DND-41 (cell line): ENCODE measurements around the gene TRAPPC2.
A peak's percentile ranks its signal among the peaks of the same experiment; 100 is the strongest.

Experiments
- ATAC-seq: fragments of 200-7000 bp; cut with Tn5 transposase; 3 replicates; pipeline ENCODE4 v1.9.1; 2021; ENCODE audit warnings: low read depth; ENCODE audit not compliant: insufficient read depth
- DNase-seq: peaks from one replicate; pipeline ENCODE4 v3.0.0-alpha.2; 2020
- H2AFZ ChIP-seq: 2 replicates; pipeline ENCODE4 v1.6.0; 2012; ENCODE audit warnings: low read depth, low read length
- H3K27ac ChIP-seq: 2 replicates; pipeline ENCODE4 v1.5.1; 2012; ENCODE audit warnings: low read length, inconsistent platforms
- H3K27me3 ChIP-seq: fragments of 200-600 bp; sonication (generic); 2 replicates; pipeline ENCODE4 v1.6.0; 2012; ENCODE audit warnings: low read length, mild to moderate bottlenecking, inconsistent platforms; ENCODE audit not compliant: insufficient read depth, poor library complexity
- H3K36me3 ChIP-seq: 2 replicates; pipeline ENCODE4 v1.5.1; 2012; ENCODE audit warnings: low read length, inconsistent platforms; ENCODE audit not compliant: insufficient read depth
- H3K4me1 ChIP-seq: 2 replicates; pipeline ENCODE4 v1.5.1; 2012; ENCODE audit warnings: mild to moderate bottlenecking, low read length; ENCODE audit not compliant: insufficient read depth
- H3K4me2 ChIP-seq: 2 replicates; pipeline ENCODE4 v1.6.0; 2012; ENCODE audit warnings: mild to moderate bottlenecking, moderate library complexity, low read length, inconsistent platforms; ENCODE audit not compliant: insufficient read depth
- H3K4me3 ChIP-seq, 2 experiments: fragments of 200-600 bp in 1 of 2; shearing (Covaris generic) in 1 of 2; 2 replicates each; pipeline ENCODE4 v1.5.1; 2012 to 2016; ENCODE audit warnings: inconsistent platforms in 2 of 2, low read length in 2 of 2, mild to moderate bottlenecking in 2 of 2, low read depth in 1 of 2, moderate library complexity in 1 of 2
- H3K79me2 ChIP-seq: 2 replicates; pipeline ENCODE4 v1.6.0; 2012; ENCODE audit warnings: low read length, inconsistent platforms; ENCODE audit not compliant: insufficient read depth
- H3K9ac ChIP-seq: 2 replicates; pipeline ENCODE4 v1.6.0; 2012; ENCODE audit warnings: low read depth, mild to moderate bottlenecking, inconsistent platforms, low read length, moderate library complexity
- H3K9me3 ChIP-seq: 2 replicates; pipeline ENCODE4 v1.5.1; 2012; ENCODE audit warnings: low read length, moderate library complexity, mild to moderate bottlenecking, inconsistent platforms; ENCODE audit not compliant: insufficient read depth, severe bottlenecking
- H4K20me1 ChIP-seq: 2 replicates; pipeline ENCODE4 v1.6.0; 2012; ENCODE audit warnings: low read length; ENCODE audit not compliant: insufficient read depth
- CTCF ChIP-seq: IDR thresholded peaks from 2 replicates; pipeline ENCODE4 v1.5.1; 2012; ENCODE audit warnings: borderline replicate concordance, low read length, moderate library complexity, mild to moderate bottlenecking; ENCODE audit not compliant: poor library complexity, severe bottlenecking; ENCODE audit errors: extremely low read depth
- EZH2 ChIP-seq: IDR thresholded peaks from 3 replicates; pipeline ENCODE4 v1.6.1; 2012; ENCODE audit warnings: borderline replicate concordance, low read depth, mild to moderate bottlenecking, moderate library complexity, low read length, inconsistent platforms; ENCODE audit not compliant: severe bottlenecking

TRAPPC2 gene

GRCh38 chrX:13689741-13690211, 44.6 kb downstream of the TRAPPC2 start:
- peak overlapping the region; percentile 72 for H3K9ac ChIP-seq
- H3K4me1 ChIP-seq: peaks cover 27% of the 10 kb centered on the region
- H4K20me1 ChIP-seq: 0 out of 2 replicates have a peak, but pooled peaks cover 5% of the 10 kb centered on the region
- peaks cover 55% of the 10 kb centered on the region for H3K79me2 ChIP-seq
- H3K27ac ChIP-seq: peak overlapping the region; percentile 60
- H3K9me3 ChIP-seq: no peaks in the 10 kb centered on the region
- DNase-seq (no peak), ATAC-seq (peak; percentile 10; the same call in 2 of the 3 replicates)
- TF ChIP-seq CTCF (no peak), EZH2 (no peak)
- peak overlapping the region; percentile 72 for H3K4me2 ChIP-seq
- no peaks in the 10 kb centered on the region for H3K27me3 ChIP-seq
- H3K36me3 ChIP-seq: no peaks in the 10 kb centered on the region
- H3K4me3 ChIP-seq: peak overlapping the region; percentile 41 to 75
- H2AFZ ChIP-seq: peak overlapping the region; percentile 69

- H3K4me1 ChIP-seq: peaks cover 27% of the 10 kb centered on the region
- peak; percentile 85 for DNase-seq
- H3K9ac ChIP-seq: peak within 1 kb of the TSS; percentile 72
- H4K20me1 ChIP-seq: 0 out of 2 replicates have a peak, but pooled peaks cover 5% of the 10 kb centered on the region
- TF ChIP-seq EZH2: no peak
- TF ChIP-seq CTCF: no peak
- H3K36me3 ChIP-seq: no peaks in the 10 kb centered on the region
- peak; percentile 95 for ATAC-seq
- peak within 1 kb of the TSS; percentile 80 for H2AFZ ChIP-seq
- peak within 1 kb of the TSS; percentile 60 for H3K27ac ChIP-seq
- peak within 1 kb of the TSS; percentile 72 for H3K4me2 ChIP-seq
- peak within 1 kb of the TSS; percentile 41 to 75 for H3K4me3 ChIP-seq
- peaks cover 49% of the 10 kb centered on the region for H3K79me2 ChIP-seq
- H3K9me3 ChIP-seq: no peaks in the 10 kb centered on the region
- no peaks in the 10 kb centered on the region for H3K27me3 ChIP-seq
Measured at GRCh38 chrX:13688958-13689740, 45.3 kb downstream of the TRAPPC2 start, which contains the start of gene RAB9A. RAB9A (plus strand) TSS chrX:13689128; CDS start chrX:13708747, 19,619 bp downstream.

GRCh38 chrX:13688384-13688957, 45.9 kb downstream of the TRAPPC2 start:
- peak; percentile 25; the same call in 1 of the 3 replicates for ATAC-seq
- Histone ChIP-seq H3K4me2 (peak overlapping the region; percentile 72), H4K20me1 (0 out of 2 replicates have a peak, but pooled peaks cover 5% of the 10 kb centered on the region), H3K4me3 (peak overlapping the region; percentile 41 to 75; a peak in 3 of 4 replicates), H3K4me1 (peaks cover 22% of the 10 kb centered on the region), H3K36me3 (no peaks in the 10 kb centered on the region), H3K27ac (peak overlapping the region; percentile 45), H3K9me3 (no peaks in the 10 kb centered on the region), H3K79me2 (peaks cover 42% of the 10 kb centered on the region), H2AFZ (peak overlapping the region; percentile 80), H3K27me3 (no peaks in the 10 kb centered on the region), H3K9ac (peak overlapping the region; percentile 72)
- DNase-seq: no peak
- TF ChIP-seq EZH2 (no peak), CTCF (no peak)
